Stimulated activated naive B cell treated with anti-CD40 and anti-IgM and Interleukin-4, amounts not matched to agents 10 μg/mL and 1 μg/mL and 100 μg/mL, for 72 hours (primary cell): ENCODE measurements around the gene MVB12B.

Source experiments
- ATAC-seq, 2 donors: fragments of 150-1000 bp; cut with Tn5 transposase; replicated peaks; 2 replicates each; pipeline ENCODE4 v1.10.0; 2021; ENCODE audit warnings: moderate library complexity in 1 of 2
- DNase-seq: peaks from one replicate; pipeline ENCODE4 v3.0.0; 2021
- H3K27ac Mint-ChIP-seq: one replicate; pipeline ENCODE4 v1.8.0; 2022; ENCODE audit warnings: mild to moderate bottlenecking, mixed read lengths
- H3K27me3 Mint-ChIP-seq, 2 donors: one replicate each; pipeline ENCODE4 v1.8.0; 2022; ENCODE audit warnings: mixed read lengths in 2 of 2
- H3K36me3 Mint-ChIP-seq, 2 donors: one replicate each; pipeline ENCODE4 v1.8.0; 2022; ENCODE audit warnings: mixed read lengths in 2 of 2, mild to moderate bottlenecking in 1 of 2
- H3K4me1 Mint-ChIP-seq, 2 donors: one replicate each; pipeline ENCODE4 v1.8.0; 2022; ENCODE audit warnings: mixed read lengths in 2 of 2, mild to moderate bottlenecking in 1 of 2
- H3K4me3 Mint-ChIP-seq, 2 donors: one replicate each; pipeline ENCODE4 v1.8.0; 2022; ENCODE audit warnings: mild to moderate bottlenecking in 2 of 2, mixed read lengths in 2 of 2, moderate library complexity in 1 of 2
- H3K9me3 Mint-ChIP-seq, 2 donors: one replicate each; pipeline ENCODE4 v1.8.0; 2022; ENCODE audit warnings: mixed read lengths in 2 of 2, mild to moderate bottlenecking in 1 of 2

Gene MVB12B

DNA sequence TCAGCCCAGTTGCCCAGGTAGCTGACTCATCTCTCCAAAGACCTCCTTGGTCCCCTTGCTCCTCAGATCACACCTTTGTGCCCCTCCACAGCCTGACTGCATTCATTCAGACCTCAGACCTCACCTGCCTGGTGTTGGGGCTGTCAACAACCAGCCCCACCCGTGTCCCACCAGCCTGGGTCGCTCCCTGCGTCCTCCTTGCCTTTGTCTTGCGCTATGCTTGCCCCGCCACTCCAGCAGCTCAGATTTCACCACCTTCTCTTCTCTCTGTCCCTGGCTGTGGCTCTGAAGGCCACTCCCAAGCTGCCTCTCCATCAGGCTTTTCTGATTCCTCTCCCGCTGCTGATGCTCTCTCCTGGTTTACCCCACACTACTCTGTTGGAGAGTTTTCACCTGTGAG, 103.5 kb downstream of the MVB12B start:
- Mint-ChIP-seq H3K9me3 (no peaks in the 10 kb centered on the region), H3K36me3 (no peaks in the 10 kb centered on the region), H3K27ac (no peak overlapping the region), H3K4me3 (no peak overlapping the region), H3K4me1 (peaks cover 18 to 27% of the 10 kb centered on the region in 2 donors), H3K27me3 (no peaks in the 10 kb centered on the region)
- no peak for DNase-seq
- ATAC-seq: no peak

DNA sequence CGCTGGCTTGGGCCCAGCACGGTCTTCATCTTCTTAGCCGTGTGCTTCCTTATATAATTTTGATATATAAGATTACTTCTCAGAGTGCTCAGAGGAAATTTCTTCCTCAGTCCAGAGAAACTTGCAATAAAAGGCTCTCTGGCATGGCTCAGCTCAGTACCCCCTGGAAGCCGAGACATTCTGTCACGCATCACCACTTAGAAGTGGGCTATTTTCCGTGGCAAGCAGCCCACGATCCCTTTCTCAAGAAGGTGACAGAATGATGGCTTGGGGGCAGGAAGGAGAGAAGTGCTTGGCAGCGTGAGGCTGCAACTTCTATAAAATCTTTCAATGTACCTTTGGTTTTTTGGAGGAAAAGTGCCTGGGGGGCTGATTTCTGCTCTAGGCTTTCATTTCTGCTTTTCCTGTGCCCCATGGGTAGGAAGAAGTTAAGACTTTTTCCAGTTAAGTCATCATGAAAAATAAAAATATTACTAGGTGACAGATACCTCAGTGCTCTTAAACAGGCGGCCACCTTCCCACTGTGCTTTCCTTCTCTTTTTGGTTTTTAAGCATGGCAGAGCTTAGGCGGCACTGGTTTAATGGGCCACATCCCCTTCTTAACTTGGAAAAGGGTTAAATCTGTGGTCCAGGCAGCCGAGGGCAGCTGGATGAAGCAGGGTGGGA, 104.6 kb downstream of the MVB12B start:
- H3K36me3 Mint-ChIP-seq: no peaks in the 10 kb centered on the region
- ATAC-seq (peak; percentile 51), DNase-seq (no peak)
- no peak overlapping the region for H3K4me3 Mint-ChIP-seq
- H3K4me1 Mint-ChIP-seq: peaks cover 18 to 27% of the 10 kb centered on the region in 2 donors
- no peaks in the 10 kb centered on the region for H3K27me3 Mint-ChIP-seq
- H3K27ac Mint-ChIP-seq: no peak overlapping the region
- H3K9me3 Mint-ChIP-seq: no peaks in the 10 kb centered on the region

DNA sequence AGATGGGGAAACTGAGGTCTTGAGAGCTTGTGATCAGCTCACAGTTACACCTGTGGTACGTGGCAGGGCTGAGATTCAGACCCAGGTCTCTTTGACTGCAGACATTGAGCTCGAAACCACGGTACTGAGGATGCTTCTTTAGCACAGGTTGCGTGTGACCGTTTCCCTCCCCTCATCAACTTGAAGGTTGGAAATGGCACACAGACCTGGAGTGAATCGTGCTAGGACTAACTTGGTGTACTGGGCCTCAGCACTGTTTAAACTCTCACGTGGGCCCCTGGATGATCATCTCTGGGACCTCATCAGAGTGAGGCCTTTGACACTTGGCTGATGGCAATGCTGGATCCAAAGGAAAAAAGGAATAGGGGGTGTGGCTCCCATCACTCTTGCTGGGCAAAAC, 106.0 kb downstream of the MVB12B start:
- no peak overlapping the region for H3K4me3 Mint-ChIP-seq
- no peak for ATAC-seq
- no peaks in the 10 kb centered on the region for H3K27me3 Mint-ChIP-seq
- DNase-seq: no peak
- H3K36me3 Mint-ChIP-seq: no peaks in the 10 kb centered on the region
- no peak overlapping the region for H3K27ac Mint-ChIP-seq
- peaks cover 18 to 27% of the 10 kb centered on the region in 2 donors for H3K4me1 Mint-ChIP-seq
- H3K9me3 Mint-ChIP-seq: no peaks in the 10 kb centered on the region

DNA sequence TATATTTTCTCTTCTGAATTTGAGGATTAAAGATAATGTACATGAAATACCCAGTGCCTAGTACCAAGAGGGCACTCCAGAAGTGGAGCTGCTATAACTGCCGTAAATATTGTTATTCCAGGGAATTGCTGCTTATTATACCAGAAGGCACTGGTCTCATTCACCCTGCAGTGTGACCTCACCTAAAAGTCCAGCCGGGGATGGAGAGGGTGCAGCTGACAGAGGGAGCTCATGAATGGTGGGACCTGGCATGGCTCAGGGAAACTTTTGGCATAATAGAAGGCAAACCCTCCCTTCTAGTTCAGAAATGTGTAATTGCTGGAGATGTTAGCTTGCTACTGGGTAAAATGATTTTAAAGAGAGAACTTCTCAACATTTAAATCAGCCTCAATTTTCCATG, 108.5 kb downstream of the MVB12B start:
- Mint-ChIP-seq H3K27me3 (no peaks in the 10 kb centered on the region), H3K9me3 (no peaks in the 10 kb centered on the region), H3K27ac (no peak overlapping the region), H3K36me3 (no peaks in the 10 kb centered on the region), H3K4me3 (no peak overlapping the region), H3K4me1 (peaks cover 13 to 17% of the 10 kb centered on the region in 2 donors)
- DNase-seq: no peak
- ATAC-seq: no peak

DNA sequence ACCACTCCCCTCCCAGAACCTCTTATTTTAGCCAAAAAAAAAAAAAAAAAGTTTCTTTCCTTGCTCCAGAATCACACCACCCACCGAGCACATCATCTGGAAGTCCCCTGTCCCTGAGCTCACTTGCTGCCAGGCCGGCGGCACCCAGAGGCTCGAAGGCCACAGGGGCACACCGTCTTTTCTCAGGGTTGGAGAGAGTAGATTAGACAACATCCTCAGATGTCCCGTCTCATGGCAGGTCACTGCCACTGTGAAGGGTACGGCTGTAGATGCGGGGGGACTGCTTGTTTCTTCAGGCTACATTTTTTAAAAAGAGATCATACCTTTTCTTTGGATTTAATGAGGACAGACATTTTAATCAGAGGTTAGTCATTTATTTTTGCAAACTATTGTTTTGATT, 109.0 kb downstream of the MVB12B start:
- DNase-seq (no peak), ATAC-seq (no peak)
- Mint-ChIP-seq H3K27ac (no peak overlapping the region), H3K36me3 (no peaks in the 10 kb centered on the region), H3K27me3 (no peaks in the 10 kb centered on the region), H3K9me3 (no peaks in the 10 kb centered on the region), H3K4me1 (peaks cover 12 to 17% of the 10 kb centered on the region in 2 donors), H3K4me3 (no peak overlapping the region)

DNA sequence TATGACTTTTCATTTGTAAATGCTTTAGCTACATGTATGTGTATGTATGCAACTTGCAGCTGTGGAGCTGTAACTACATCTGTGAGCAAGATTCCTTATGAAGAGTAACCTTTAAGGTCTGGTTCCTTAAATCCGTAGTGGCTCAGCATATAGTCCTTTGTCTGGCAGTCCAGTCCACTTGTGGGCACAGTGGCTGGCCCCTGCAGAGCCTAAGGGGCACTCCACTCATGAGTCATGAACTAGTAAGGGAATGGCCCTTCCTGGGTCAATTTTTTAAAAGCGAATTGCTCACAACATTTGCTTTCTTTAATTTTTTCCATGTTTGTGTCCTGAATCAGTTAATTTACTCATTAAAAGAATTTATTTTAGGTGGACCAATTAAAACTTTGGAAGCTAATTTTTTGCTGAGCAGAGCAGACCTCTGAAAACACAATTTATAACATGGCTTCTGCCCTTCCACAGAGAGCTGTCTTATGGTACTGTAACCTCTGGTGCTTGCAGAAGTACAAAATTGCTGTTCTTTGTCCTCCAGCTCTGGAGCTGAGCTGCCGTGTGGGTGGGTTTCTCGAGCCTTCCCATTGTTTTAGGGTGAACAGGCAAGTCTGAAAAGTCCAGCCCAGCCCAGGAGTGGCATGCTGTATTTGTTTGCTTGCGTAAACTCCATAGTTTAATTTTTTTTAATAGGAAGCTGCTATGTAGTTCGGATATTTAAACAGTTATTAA, 110.1 kb downstream of the MVB12B start:
- DNase-seq: no peak
- H3K4me3 Mint-ChIP-seq: no peak overlapping the region
- no peaks in the 10 kb centered on the region for H3K9me3 Mint-ChIP-seq
- ATAC-seq: no peak
- H3K4me1 Mint-ChIP-seq: peaks cover 4 to 6% of the 10 kb centered on the region in 2 donors
- no peak overlapping the region for H3K27ac Mint-ChIP-seq
- H3K27me3 Mint-ChIP-seq: no peaks in the 10 kb centered on the region
- H3K36me3 Mint-ChIP-seq: no peaks in the 10 kb centered on the region

DNA sequence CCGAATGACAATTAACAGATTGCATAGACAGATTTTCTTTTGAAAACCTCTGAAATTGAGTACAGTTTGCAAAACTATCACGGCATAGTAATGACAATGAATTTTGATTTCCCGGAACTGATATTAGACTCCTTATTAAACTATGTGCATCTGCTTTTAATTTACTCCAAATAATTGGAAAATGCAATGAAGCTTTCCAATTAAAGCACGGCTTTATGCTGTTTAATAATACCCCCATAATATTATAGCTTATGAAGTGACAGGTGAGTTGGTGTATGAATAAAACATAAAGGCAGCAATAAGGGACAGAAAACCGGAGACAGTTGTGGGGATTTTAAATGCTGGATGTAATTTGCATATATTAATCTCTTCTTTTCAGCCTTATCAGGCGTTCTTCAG, 110.6 kb downstream of the MVB12B start:
- H3K27ac Mint-ChIP-seq: no peak overlapping the region
- no peaks in the 10 kb centered on the region for H3K9me3 Mint-ChIP-seq
- ATAC-seq (no peak), DNase-seq (no peak)
- H3K4me1 Mint-ChIP-seq: peaks cover 0 to under 1% of the 10 kb centered on the region in 2 donors
- no peaks in the 10 kb centered on the region for H3K27me3 Mint-ChIP-seq
- no peak overlapping the region for H3K4me3 Mint-ChIP-seq
- H3K36me3 Mint-ChIP-seq: no peaks in the 10 kb centered on the region

DNA sequence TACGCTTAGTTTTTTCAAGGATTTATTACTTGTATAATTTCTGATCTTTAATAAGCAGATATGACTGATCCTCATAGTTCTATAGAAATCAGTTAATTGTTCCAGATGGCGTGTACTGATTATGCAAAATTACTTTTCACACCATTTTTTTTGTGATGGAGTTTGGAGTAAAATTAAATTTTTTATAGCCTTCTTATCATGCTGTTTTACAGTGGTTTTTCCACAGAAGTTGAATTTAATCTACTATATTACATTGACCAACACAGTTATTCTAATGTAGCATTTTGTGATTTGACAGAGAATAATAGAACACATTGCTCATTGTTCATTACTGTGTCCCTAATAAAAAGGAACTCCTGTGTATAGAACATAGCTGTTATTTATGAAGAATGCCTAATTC, 111.1 kb downstream of the MVB12B start:
- no peak for ATAC-seq
- no peak for DNase-seq
- no peaks in the 10 kb centered on the region for H3K9me3 Mint-ChIP-seq
- no peaks in the 10 kb centered on the region for H3K27me3 Mint-ChIP-seq
- no peaks in the 10 kb centered on the region for H3K4me1 Mint-ChIP-seq
- no peaks in the 10 kb centered on the region for H3K36me3 Mint-ChIP-seq
- no peak overlapping the region for H3K27ac Mint-ChIP-seq
- H3K4me3 Mint-ChIP-seq: no peak overlapping the region

DNA sequence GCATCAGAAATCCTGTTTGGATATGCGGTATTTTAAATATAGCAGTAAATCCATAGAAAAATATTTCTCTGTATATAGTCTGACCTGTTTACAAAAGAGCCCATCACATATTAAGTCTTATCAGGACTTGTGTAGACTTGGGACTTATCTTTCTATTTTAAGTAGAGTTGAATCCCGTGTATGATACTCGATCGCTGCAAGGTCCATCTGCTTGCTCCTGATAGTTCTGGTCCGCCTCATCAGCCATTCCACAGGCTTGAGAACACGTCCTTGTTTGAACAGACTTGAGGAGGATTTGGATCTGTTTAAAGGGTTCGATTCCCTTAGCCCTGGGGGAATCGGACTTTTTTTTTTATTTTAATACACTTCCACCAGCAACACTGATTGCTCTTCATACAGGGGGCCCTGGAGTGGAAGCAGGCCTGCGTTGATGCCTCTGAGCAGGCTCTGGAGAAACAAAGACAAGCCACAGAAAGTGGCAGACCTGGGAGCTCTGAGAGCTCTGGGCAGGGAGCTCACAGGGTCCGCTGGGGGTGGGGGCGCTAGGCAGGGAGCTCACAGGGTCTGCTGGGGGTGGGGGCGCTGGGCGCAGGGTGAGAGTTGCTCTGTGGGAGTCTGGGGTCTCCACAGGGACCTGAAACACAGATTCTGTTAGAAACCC, 112.2 kb downstream of the MVB12B start:
- DNase-seq (no peak), ATAC-seq (no peak)
- Mint-ChIP-seq H3K36me3 (no peaks in the 10 kb centered on the region), H3K9me3 (no peaks in the 10 kb centered on the region), H3K27ac (no peak overlapping the region), H3K27me3 (no peaks in the 10 kb centered on the region), H3K4me1 (no peaks in the 10 kb centered on the region), H3K4me3 (no peak overlapping the region)

DNA sequence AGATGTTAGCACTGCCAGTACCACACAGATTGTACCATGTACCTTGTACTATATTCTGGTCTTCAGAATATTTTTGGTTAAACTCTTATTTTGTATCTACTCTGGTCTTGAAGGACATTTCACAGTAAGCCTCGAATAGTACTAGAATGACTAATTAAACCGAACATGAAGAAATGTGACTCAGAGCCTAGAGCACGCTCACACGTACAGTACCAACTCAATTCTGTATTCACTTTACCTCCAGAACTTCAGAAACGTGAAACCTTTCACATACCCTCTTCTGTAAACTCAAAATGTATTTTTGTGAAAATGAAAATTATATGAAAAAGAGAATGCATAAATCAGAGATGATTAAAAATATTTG, 112.8 kb downstream of the MVB12B start:
- DNase-seq (no peak), ATAC-seq (no peak)
- Mint-ChIP-seq H3K4me1 (no peaks in the 10 kb centered on the region), H3K36me3 (no peaks in the 10 kb centered on the region), H3K27ac (no peak overlapping the region), H3K4me3 (no peak overlapping the region), H3K27me3 (no peaks in the 10 kb centered on the region), H3K9me3 (no peaks in the 10 kb centered on the region)

DNA sequence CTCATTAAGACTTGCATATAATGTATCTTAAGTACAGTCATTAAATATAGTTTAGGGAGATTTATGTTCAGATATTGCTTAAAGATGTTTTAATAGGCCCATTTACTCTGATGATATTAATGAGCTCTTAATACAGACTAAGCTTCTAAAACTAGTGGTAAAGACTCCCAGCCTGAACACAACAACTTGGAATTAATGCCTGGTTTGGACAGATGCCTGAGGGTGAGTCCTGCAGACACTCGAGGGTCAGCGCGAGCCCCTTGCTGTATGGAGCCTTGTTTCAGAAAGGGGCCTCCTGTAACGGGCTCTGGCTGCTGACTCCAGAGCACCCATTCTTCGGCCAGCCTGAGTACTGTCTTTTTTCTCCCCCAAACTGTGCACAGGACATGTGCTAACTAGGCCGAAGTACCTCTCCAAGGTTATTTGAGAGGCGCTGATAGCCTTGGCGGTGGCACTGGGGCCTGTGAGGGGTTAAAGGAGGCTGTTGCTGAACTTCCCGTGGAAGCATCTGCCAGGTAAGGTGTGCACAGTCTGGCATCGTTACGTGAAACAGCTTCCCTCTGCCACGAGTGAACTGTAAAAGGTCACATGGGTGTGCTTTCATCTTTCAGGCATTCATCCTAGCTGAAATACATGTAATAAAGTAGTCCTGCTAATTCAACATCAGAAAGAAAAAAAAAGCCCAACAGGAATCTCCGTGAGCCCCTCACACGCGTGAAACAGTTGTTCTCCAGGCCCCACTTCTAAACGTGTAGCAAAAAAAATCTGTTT, 113.4 kb downstream of the MVB12B start:
- H3K36me3 Mint-ChIP-seq: no peaks in the 10 kb centered on the region
- no peaks in the 10 kb centered on the region for H3K4me1 Mint-ChIP-seq
- H3K27ac Mint-ChIP-seq: no peak overlapping the region
- ATAC-seq (no peak), DNase-seq (no peak)
- no peaks in the 10 kb centered on the region for H3K27me3 Mint-ChIP-seq
- H3K9me3 Mint-ChIP-seq: no peaks in the 10 kb centered on the region
- H3K4me3 Mint-ChIP-seq: no peak overlapping the region

DNA sequence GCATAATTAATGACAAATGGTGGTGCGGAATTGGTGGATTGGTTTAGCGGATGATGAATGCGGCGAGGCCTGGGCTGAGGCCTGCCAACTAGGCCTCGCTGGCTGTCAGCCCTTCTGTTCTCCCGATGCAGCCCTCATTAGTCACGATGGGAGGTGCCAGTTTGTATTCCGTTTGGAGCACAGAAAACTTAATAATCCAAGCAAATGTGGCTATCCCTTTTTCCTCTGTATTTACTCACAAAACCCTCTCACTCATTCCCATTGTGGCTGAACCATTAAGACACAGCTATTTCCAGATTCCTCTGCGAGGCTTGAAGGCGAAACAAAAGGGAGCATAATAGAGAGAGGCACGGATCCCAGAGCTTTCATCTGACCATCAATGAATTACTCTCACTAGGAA, 114.3 kb downstream of the MVB12B start:
- H3K27ac Mint-ChIP-seq: no peak overlapping the region
- no peaks in the 10 kb centered on the region for H3K4me1 Mint-ChIP-seq
- ATAC-seq: no peak
- H3K9me3 Mint-ChIP-seq: no peaks in the 10 kb centered on the region
- no peak for DNase-seq
- H3K4me3 Mint-ChIP-seq: no peak overlapping the region
- H3K36me3 Mint-ChIP-seq: no peaks in the 10 kb centered on the region
- H3K27me3 Mint-ChIP-seq: no peaks in the 10 kb centered on the region

DNA sequence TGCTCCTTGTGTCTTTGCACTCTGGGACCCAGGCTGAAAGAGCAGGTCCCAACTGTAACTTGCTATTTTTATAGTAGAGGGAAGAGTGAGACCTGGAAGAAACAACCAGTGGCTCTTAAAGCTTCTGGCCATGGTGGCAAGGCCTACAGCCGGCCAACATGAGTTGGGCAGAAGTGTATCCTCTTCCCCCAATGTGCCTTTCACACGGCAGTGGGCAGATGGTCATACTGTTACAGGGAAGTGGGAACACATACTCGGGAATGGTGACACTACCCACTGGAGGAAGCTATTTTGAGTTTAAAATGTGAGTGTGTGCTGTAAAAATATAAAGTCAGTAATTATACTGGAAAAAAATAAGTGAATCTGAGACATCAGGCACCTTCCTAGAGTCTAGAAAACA, 116.0 kb downstream of the MVB12B start:
- H3K9me3 Mint-ChIP-seq: no peaks in the 10 kb centered on the region
- no peaks in the 10 kb centered on the region for H3K27me3 Mint-ChIP-seq
- no peaks in the 10 kb centered on the region for H3K36me3 Mint-ChIP-seq
- ATAC-seq: no peak
- no peak overlapping the region for H3K4me3 Mint-ChIP-seq
- no peak overlapping the region for H3K27ac Mint-ChIP-seq
- H3K4me1 Mint-ChIP-seq: no peaks in the 10 kb centered on the region
- no peak for DNase-seq

DNA sequence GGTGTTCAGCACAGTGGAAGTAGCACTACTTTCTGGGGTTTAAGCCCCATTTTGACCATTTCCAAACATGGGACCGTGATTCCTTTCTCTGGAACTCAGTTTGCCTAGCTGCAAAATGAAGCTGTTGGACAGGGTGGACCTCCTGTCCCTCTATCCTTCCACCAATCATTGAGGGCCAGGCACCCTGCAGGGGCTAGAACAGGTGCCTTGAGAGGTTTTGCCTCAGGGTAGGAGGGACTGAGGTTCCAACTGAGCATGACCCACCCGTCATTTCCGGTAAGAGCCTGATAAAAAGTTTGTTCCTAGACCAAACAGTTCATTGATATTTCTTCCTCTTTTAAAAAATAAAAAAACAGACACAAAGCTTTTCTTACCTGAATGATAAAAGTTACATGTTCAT, 116.5 kb downstream of the MVB12B start:
- Mint-ChIP-seq H3K9me3 (no peaks in the 10 kb centered on the region), H3K4me3 (no peak overlapping the region), H3K36me3 (peaks cover 0 to under 1% of the 10 kb centered on the region in 2 donors), H3K27me3 (no peaks in the 10 kb centered on the region), H3K4me1 (peaks cover 0 to 1% of the 10 kb centered on the region in 2 donors), H3K27ac (no peak overlapping the region)
- no peak for DNase-seq
- no peak for ATAC-seq
